Kidney tubule cell (primary cell): ENCODE data around the gene PITPNC1.
"Not testable (repeated sequence)": the region's sequence is repeated elsewhere in the genome, so short reads cannot be mapped to it uniquely, and the experiment has no call there.

ENCODE experiments used
- DNase-seq: peaks from one replicate; pipeline ENCODE4 v3.0.0-alpha.2; 2018; ENCODE audit warnings: low spot score

The PITPNC1 gene

GRCh38 chr17:67369676-67370075, 7.4 kb upstream of the PITPNC1 start:
- no peak for DNase-seq

DNA sequence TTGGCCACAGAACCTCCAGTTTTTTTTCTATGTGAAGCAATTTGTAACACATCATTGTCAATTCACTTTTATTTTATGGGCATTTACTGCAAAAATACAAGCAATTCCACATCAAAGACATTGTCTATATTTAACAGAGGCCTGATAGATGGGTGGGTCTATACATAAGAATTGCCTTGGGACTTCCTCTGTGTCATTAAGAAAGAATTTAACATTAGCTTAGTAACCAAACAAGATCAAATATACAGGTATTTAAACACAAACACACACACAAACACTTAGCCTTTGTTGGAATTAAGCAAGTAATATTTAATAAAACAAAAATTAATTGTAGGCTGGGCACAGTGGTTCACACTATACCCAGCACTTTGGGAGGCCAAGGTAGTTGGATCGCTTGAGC, 4.3 kb upstream of the PITPNC1 start:
- DNase-seq, result peak; percentile 33

GRCh38 chr17:67374329-67375053, 2.6 kb upstream of the PITPNC1 start:
- DNase-seq, result peak; percentile 83

DNA sequence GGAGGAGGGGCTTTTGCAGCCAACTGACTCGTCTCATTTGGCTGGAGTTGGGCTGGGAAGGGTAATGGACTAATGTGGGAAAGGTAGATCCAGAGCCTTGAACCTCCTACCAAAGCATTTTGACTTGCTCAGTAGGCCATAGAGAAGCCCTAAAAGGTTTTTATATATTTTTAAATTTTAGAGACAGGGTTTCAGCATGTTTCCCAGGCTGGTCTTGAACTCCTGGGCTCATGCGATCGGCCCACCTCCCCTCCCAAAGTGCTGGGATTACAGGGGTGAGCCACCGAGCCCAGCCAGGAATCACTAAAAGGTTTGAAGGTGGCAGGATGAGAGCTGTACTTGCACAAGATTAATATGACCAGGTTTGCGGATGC, 2.0 kb upstream of the PITPNC1 start:
- DNase-seq, result no peak

DNA sequence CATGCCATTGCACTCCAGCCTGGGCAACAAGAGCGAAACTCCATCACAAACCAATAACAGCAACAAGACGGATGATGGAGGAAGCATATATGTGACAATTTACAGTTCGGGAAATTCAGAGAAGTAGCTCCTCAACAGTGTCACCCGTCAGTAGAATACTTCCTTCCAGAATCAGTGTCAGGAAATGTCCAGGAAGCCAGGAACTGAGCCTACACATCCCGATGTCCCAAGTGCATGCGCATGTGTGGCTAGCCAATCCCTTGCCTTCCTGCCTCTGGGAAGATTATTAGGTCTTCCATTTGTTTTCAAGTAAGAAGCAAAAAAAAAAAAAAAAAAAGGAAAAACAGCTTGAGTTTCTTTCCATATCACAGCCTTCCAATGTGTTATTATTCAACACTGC, 1.4 kb upstream of the PITPNC1 start:
- no peak for DNase-seq

- no peak for DNase-seq
Observed at GRCh38 chr17:67376415-67376736, 705 bp upstream of the PITPNC1 start.

GRCh38 chr17:67377488-67378453, 690 bp downstream of the PITPNC1 start:
- peak; percentile 59 for DNase-seq

- peak; percentile 93 for DNase-seq
Observed at GRCh38 chr17:67378454-67379250, 1.6 kb downstream of the PITPNC1 start.

- no peak for DNase-seq
Observed at GRCh38 chr17:67379251-67379630, 2.2 kb downstream of the PITPNC1 start.

- peak; percentile 10 for DNase-seq
Observed at GRCh38 chr17:67381929-67382257, 4.8 kb downstream of the PITPNC1 start.

- DNase-seq, result no peak
Observed at GRCh38 chr17:67385122-67385988, 8.3 kb downstream of the PITPNC1 start.

- peak; percentile 63 for DNase-seq
Observed at GRCh38 chr17:67386965-67387551, 10.0 kb downstream of the PITPNC1 start.

DNA sequence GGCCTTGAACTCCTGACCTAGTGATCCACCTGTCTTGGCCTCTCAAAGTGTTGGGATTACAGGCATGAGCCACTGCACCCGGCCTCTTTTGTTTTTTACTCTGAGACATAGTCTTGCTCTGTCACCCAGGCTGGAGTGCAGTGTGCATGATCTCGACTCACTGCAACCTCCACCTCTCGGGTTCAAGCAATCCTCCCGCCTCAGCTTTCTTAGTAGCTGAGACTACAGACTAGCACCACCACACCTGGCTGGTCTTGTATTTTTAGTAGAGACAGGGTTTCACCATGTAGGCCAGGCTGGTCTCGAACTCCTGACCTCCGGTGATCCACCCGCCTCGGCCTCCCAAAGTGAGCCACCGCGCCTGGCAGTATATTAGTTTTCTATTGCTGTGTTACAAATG, 11.5 kb downstream of the PITPNC1 start:
- DNase-seq, result not testable (repeated sequence)

DNA sequence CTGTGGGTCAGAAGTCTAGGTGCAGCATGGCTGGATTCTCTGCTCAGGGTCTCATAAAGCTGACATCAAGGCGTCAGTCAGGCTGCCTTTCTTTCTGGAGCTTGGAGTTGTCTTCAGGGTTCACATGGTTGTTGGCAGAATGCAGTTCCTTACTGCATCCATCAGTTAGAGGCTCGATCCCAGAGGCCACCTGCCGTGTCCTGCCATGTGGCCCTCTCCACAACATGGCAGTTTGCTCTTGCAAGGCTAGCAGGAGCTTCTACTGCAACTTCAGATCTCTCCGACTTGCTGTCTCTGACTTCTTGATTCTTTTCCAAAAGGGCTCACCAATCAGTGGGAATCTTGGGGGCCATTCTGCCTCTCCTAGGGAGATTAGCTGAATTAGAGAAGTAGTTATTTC, 11.9 kb downstream of the PITPNC1 start:
- DNase-seq, result no peak

DNA sequence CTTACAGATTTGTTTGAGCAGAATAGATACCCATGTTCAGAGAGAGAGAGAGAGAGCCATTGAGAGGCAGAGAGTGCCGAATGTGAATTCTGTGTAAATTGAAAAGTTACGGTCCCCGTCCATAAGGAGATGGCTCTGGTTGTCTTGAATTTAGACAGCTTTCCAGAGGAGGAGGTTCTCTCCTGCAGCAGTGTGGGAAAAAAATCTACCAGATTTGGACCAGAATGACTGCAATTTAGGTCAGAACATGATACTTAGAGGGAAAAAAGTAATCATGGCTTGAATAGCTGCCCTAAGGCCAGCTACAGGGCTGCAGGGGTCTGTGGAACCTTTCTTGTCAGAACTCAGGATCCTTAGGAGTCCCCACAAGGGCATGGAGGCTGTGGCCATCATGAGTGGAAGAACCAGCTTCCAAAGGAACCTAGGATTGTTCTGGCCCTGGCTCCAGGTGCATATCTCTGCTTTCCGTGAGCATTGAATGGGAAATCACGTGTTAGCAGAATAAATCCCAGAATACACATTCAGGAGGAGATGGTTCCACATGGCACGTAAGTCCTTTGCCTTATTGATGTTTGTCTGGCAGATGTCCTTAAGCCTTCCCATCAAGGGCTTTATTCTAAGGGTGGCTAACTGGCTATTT, 13.0 kb downstream of the PITPNC1 start:
- DNase-seq, result no peak

DNA sequence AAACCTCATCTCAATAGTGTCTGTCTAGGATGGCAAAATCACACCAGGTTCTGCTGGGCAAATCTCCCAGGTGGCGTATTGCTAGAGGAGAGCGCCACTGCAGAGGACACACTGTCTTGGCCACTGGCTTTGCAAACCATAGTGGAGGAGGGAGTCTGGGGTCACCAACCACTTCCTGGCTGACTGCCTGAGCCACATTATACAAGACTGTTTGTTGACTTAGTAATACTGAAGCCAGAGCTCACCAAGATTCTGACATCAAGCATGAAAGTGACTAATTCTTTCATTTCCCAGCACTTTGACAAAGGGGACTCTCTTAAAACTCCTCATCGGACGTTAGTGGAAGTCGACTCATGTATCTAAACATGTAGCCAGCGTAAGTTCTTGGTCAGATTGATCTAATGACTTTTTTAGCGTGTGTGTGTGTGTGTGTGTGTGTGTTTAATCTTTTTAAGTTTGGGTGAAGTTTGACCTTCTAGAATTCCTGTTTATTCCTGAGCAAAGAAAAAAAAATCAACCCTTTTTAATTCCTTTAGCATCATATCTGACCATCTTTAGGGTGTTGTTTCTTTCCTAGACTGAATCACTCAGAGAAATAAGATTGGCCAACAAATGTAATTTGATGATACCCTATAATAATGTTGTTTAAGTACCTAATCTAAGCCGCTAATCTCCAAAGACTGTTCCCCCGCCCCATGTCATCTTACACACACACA, 13.7 kb downstream of the PITPNC1 start:
- DNase-seq, result peak; percentile 97

DNA sequence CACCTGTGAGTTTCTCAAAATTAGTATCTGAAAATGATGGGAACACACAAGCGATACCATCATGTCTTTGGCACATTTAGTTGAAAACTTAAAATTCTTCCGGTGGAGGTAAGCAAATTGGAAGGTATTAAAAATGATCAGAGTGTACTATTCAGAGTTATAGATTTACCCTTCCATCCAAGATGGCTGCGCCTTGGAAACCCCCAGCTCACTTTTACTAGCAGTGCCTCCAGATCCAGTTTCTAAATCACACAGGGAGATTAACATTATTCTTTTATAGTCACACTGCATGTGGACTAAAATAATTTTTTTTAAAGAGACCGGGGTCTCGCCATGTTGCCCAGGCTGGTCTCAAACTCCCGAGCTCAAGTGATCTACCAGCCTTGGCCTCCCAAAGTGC, 15.0 kb downstream of the PITPNC1 start:
- no peak for DNase-seq

GRCh38 chr17:67393809-67394397, 16.8 kb downstream of the PITPNC1 start:
- DNase-seq, result no peak

- DNase-seq, result no peak
Observed at GRCh38 chr17:67399676-67400075, 22.6 kb downstream of the PITPNC1 start.

DNA sequence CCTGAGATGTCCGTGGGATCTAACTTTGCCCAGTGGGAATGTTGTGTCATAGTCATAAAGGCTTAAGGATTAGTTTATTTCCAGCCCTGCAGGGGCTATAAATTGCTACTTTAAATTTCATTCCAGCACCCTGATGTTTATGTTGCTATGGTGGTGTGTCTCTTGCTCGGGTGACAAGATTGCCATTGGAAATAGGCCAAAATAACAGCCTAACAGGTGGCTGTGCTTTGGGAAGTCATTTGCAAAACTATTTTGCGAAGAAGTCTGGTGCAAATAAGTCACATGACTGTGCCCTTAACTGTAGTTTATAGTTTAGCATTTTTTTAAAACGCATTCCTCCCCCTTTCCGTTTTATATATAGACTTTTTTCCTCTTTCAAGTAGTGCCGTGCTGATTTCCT, 23.1 kb downstream of the PITPNC1 start:
- peak; percentile 30 for DNase-seq
